Measurements from ENCODE around the gene KAT14. TPM values are rescaled to one million over a fixed set of nuclear protein-coding genes. Genes with fewer than 3 reads are reported as not detected.

Gene KAT14, protein sequence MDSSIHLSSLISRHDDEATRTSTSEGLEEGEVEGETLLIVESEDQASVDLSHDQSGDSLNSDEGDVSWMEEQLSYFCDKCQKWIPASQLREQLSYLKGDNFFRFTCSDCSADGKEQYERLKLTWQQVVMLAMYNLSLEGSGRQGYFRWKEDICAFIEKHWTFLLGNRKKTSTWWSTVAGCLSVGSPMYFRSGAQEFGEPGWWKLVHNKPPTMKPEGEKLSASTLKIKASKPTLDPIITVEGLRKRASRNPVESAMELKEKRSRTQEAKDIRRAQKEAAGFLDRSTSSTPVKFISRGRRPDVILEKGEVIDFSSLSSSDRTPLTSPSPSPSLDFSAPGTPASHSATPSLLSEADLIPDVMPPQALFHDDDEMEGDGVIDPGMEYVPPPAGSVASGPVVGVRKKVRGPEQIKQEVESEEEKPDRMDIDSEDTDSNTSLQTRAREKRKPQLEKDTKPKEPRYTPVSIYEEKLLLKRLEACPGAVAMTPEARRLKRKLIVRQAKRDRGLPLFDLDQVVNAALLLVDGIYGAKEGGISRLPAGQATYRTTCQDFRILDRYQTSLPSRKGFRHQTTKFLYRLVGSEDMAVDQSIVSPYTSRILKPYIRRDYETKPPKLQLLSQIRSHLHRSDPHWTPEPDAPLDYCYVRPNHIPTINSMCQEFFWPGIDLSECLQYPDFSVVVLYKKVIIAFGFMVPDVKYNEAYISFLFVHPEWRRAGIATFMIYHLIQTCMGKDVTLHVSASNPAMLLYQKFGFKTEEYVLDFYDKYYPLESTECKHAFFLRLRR
- 9.5 to 10.8 TPM (median 10.1 TPM) in 5 replicates for total RNA-seq (2022; extraction: Qiagen RNA extraction; ENCODE audit: low read depth)

DNA sequence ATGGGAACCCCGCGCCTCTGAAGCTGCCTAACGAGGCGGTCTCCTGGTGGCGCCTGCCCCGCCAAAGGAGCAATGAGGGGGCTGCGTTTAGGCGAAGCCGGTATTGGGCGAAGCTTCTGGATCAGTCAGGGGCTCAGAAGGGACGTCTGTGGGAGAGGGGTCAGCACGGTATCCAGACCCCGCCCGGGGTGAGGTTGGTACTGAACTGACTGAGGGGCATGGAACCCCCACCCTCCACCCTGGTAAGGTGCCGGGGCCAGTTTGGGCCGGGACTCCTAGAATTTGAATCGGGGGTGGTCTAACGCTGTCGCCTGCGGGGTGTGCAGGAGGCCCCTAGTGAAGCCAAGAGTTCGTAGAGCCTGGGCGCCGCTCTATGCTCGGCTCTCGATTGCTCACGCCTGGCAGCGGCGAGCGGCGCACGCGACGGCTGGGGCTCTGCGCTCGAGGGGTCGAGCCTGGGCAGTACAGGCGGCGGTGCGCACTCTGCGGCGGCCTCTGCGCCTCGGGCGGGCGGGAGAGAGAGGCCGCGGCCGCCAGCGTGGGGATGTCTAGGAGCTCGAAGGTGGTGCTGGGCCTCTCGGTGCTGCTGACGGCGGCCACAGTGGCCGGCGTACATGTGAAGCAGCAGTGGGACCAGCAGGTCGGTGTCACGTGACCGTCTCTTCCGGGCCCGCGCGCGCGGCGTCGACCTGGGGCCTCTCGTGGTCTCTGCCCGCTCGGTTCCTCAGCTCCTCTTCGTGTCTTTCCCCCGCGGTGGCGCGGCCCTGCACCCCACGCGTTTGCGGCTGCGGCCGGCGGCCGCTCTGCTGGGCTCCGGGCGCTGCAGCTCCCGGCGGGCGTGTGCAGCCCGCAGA lies at the start of gene KAT14, which contains the start of gene PET117:
Gene KAT14 (plus strand): TSS at position 452 of the 854 bp plus-strand sequence. CDS start 4,798 bp downstream, outside the sequence.
Gene PET117 (plus strand): TSS at position 452 of the 854 bp plus-strand sequence. CDS start 93 bp downstream, at position 545.

Other genes with a start within 250 kb of the KAT14 start
- 229 to 249 TPM (median 239 TPM) in 5 replicates for gene SNX5, start 169.1 kb upstream of the KAT14 start, total RNA-seq (2022; extraction: Qiagen RNA extraction; ENCODE audit: low read depth)
- 40.4 to 52.4 TPM (median 46.2 TPM) in 5 replicates for gene MGME1, start 168.8 kb upstream of the KAT14 start, total RNA-seq (2022; extraction: Qiagen RNA extraction; ENCODE audit: low read depth)
- 0.10 to 0.20 TPM (median 0.13 TPM) in 3 of 5 replicates, not detected in the others for gene OVOL2, start 79.9 kb upstream of the KAT14 start, total RNA-seq (2022; extraction: Qiagen RNA extraction; ENCODE audit: low read depth)
- gene PET117, start within 50 bp of the KAT14 start, total RNA-seq (2022; extraction: Qiagen RNA extraction; ENCODE audit: low read depth): 21.6 to 29.7 TPM (median 26.5 TPM) in 5 replicates
- gene ZNF133, start 150.7 kb downstream of the KAT14 start, total RNA-seq (2022; extraction: Qiagen RNA extraction; ENCODE audit: low read depth): 9.5 to 14.8 TPM (median 10.1 TPM) in 5 replicates